ENCODE results near the gene MTFR1L. TPM values are rescaled to one million over a fixed set of nuclear protein-coding genes. Genes with fewer than 3 reads are reported as not detected.

MTFR1L gene
- total and polyA plus RNA-seq, 2 donors: 23.7 to 95.3 TPM

GRCh38 chr1:25861316-25862286 is 41.8 kb downstream of the MTFR1L start:
- no peak overlapping the region for H3K27ac ChIP-seq (ENCODE audit: low read depth)
- H3K4me3 ChIP-seq (ENCODE audit: low read depth, low read length): no peak overlapping the region
- 78% methylated on average over 16 of the region's 16 CpGs for WGBS
- no peaks in the 10 kb centered on the region for H3K4me1 ChIP-seq (ENCODE audit: insufficient read depth)
- no peaks in the 10 kb centered on the region for H3K36me3 ChIP-seq (ENCODE audit: insufficient read depth)
- no peak for DNase-seq (ENCODE audit: extremely low spot score)

DNA sequence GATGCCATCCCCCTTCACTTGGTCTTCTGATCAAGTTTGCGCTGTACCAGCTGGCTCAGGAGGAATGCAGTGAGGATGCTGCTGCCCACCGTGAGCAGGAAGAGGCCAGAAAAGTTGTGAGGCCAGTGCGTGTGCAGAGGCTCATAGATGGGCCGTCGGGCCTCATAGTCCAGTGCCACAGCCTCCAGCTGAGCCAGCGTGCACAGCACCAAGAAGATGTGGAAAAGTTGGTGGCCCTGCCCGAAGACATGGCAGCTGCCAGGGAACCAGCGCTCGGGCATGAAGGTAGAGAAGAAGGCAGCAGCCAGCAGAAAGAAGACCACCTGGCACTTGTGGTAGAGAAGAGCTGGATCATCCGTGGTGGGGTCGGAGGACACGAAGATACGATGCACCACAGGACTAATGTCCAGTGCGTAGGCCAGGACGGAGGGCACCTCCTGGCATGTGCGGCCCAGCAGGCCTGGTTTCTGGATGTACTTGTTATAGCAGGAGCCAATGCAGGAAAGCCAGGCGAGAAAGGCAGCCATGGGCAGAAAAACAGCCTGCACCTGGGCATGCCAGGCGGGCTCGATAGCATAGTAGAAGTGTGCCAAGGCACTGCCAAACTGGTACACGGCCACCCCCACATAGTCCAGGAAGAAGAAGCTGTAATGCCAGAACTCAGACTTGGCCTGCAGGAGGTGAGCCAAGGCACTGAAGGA is 43.2 kb downstream of the MTFR1L start:
- Histone ChIP-seq H3K36me3 (ENCODE audit: insufficient read depth) (no peaks in the 10 kb centered on the region), H3K27ac (ENCODE audit: low read depth) (no peak overlapping the region), H3K4me3 (ENCODE audit: low read depth, low read length) (no peak overlapping the region), H3K4me1 (ENCODE audit: insufficient read depth) (no peaks in the 10 kb centered on the region)
- DNase-seq (ENCODE audit: extremely low spot score): no peak
- WGBS: 92% methylated on average over 20 of the region's 20 CpGs

DNA sequence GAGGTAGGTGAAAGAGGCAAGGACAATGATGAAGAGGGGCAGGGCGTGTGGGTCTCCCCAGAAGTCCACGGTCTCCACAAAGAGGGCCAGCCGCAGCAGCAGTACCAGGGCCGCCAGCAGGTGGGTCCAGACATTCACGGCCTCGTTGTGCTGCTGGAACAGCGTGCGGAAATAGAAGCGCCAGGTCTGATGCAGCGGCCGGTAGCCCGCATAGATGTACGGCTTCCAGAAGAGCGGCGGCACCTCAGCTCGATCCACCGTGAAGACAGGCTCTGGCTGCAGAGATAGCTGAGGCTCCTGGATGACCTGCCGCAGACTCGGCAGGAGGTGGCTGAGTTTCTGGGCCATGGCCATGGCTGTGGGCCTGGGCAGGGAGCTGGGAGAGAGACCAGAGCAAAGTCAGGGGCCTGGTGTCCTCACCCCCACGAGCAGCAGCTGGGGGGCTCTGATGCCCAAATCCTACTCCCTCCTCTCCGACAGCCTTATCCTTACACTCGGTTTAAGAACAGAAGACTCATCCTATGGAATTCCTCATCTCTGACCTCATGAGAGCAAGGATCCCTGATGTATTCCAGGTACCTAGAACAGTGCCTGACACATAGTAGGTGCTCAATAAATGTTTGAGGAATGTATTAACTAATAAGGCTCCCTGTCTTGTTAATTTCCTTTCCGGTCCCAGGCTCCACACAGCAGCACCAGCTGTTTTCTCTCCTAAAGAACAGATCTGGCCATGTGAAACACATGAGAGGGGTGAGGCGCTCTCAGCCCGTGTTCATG is 43.9 kb downstream of the MTFR1L start:
- no peak overlapping the region for H3K4me3 ChIP-seq (ENCODE audit: low read depth, low read length)
- no peaks in the 10 kb centered on the region for H3K36me3 ChIP-seq (ENCODE audit: insufficient read depth)
- 90% methylated on average over 25 of the region's 25 CpGs for WGBS
- DNase-seq (ENCODE audit: extremely low spot score): no peak
- H3K27ac ChIP-seq (ENCODE audit: low read depth): no peak overlapping the region
- no peaks in the 10 kb centered on the region for H3K4me1 ChIP-seq (ENCODE audit: insufficient read depth)

GRCh38 chr1:25864434-25864833 is 44.7 kb downstream of the MTFR1L start:
- DNase-seq (ENCODE audit: extremely low spot score): no peak
- no peaks in the 10 kb centered on the region for H3K36me3 ChIP-seq (ENCODE audit: insufficient read depth)
- no peaks in the 10 kb centered on the region for H3K4me1 ChIP-seq (ENCODE audit: insufficient read depth)
- no peak overlapping the region for H3K27ac ChIP-seq (ENCODE audit: low read depth)
- no peak overlapping the region for H3K4me3 ChIP-seq (ENCODE audit: low read depth, low read length)
- WGBS: 87% methylated on average over 3 of the region's 3 CpGs

GRCh38 chr1:25866288-25866687 is 46.5 kb downstream of the MTFR1L start:
- H3K27ac ChIP-seq (ENCODE audit: low read depth): no peak overlapping the region
- no peaks in the 10 kb centered on the region for H3K36me3 ChIP-seq (ENCODE audit: insufficient read depth)
- no peak overlapping the region for H3K4me3 ChIP-seq (ENCODE audit: low read depth, low read length)
- no peak for DNase-seq (ENCODE audit: extremely low spot score)
- no peaks in the 10 kb centered on the region for H3K4me1 ChIP-seq (ENCODE audit: insufficient read depth)
- 76% methylated on average over 1 of the region's 1 CpG for WGBS

- H3K4me1 ChIP-seq (ENCODE audit: insufficient read depth): no peaks in the 10 kb centered on the region
- no peaks in the 10 kb centered on the region for H3K36me3 ChIP-seq (ENCODE audit: insufficient read depth)
- no peak overlapping the region for H3K27ac ChIP-seq (ENCODE audit: low read depth)
- 69% methylated on average over 9 of the region's 9 CpGs for WGBS
- no peak overlapping the region for H3K4me3 ChIP-seq (ENCODE audit: low read depth, low read length)
- DNase-seq (ENCODE audit: extremely low spot score): no peak
These were observed 47.6 kb downstream of the MTFR1L start for GRCh38 chr1:25867210-25867991.

GRCh38 chr1:25869909-25870606 is 50.3 kb downstream of the MTFR1L start:
- Histone ChIP-seq H3K36me3 (ENCODE audit: insufficient read depth) (no peaks in the 10 kb centered on the region), H3K4me1 (ENCODE audit: insufficient read depth) (no peaks in the 10 kb centered on the region), H3K4me3 (ENCODE audit: low read depth, low read length) (no peak overlapping the region), H3K27ac (ENCODE audit: low read depth) (no peak overlapping the region)
- 79% methylated on average over 6 of the region's 6 CpGs for WGBS
- DNase-seq (ENCODE audit: extremely low spot score): no peak

- H3K4me1 ChIP-seq (ENCODE audit: insufficient read depth): no peaks in the 10 kb centered on the region
- no peak for DNase-seq (ENCODE audit: extremely low spot score)
- no peak overlapping the region for H3K4me3 ChIP-seq (ENCODE audit: low read depth, low read length)
- no peaks in the 10 kb centered on the region for H3K36me3 ChIP-seq (ENCODE audit: insufficient read depth)
- 80% methylated on average over 1 of the region's 1 CpG for WGBS
- no peak overlapping the region for H3K27ac ChIP-seq (ENCODE audit: low read depth)
These were observed 50.9 kb downstream of the MTFR1L start for GRCh38 chr1:25870614-25871013.

- H3K4me3 ChIP-seq (ENCODE audit: low read depth, low read length): no peak overlapping the region
- no peaks in the 10 kb centered on the region for H3K4me1 ChIP-seq (ENCODE audit: insufficient read depth)
- H3K27ac ChIP-seq (ENCODE audit: low read depth): no peak overlapping the region
- 45% methylated on average over 5 of the region's 5 CpGs for WGBS
- DNase-seq (ENCODE audit: extremely low spot score): no peak
- H3K36me3 ChIP-seq (ENCODE audit: insufficient read depth): no peaks in the 10 kb centered on the region
These were observed 51.4 kb downstream of the MTFR1L start for GRCh38 chr1:25871086-25871703.

- H3K4me1 ChIP-seq (ENCODE audit: insufficient read depth): no peaks in the 10 kb centered on the region
- WGBS: 82% methylated on average over 9 of the region's 9 CpGs
- no peak for DNase-seq (ENCODE audit: extremely low spot score)
- H3K27ac ChIP-seq (ENCODE audit: low read depth): no peak overlapping the region
- no peak overlapping the region for H3K4me3 ChIP-seq (ENCODE audit: low read depth, low read length)
- H3K36me3 ChIP-seq (ENCODE audit: insufficient read depth): no peaks in the 10 kb centered on the region
These were observed 52.1 kb downstream of the MTFR1L start for GRCh38 chr1:25871704-25872494.

- Histone ChIP-seq H3K4me1 (ENCODE audit: insufficient read depth) (no peaks in the 10 kb centered on the region), H3K36me3 (ENCODE audit: insufficient read depth) (no peaks in the 10 kb centered on the region), H3K4me3 (ENCODE audit: low read depth, low read length) (no peak overlapping the region), H3K27ac (ENCODE audit: low read depth) (no peak overlapping the region)
- DNase-seq (ENCODE audit: extremely low spot score): no peak
- 72% methylated on average over 2 of the region's 2 CpGs for WGBS
These were observed 53.0 kb downstream of the MTFR1L start for GRCh38 chr1:25872713-25873112.

GRCh38 chr1:25873120-25873519 is 53.4 kb downstream of the MTFR1L start:
- Histone ChIP-seq H3K4me3 (ENCODE audit: low read depth, low read length) (no peak overlapping the region), H3K4me1 (ENCODE audit: insufficient read depth) (no peaks in the 10 kb centered on the region), H3K36me3 (ENCODE audit: insufficient read depth) (no peaks in the 10 kb centered on the region), H3K27ac (ENCODE audit: low read depth) (no peak overlapping the region)
- WGBS: 77% methylated on average over 3 of the region's 3 CpGs
- no peak for DNase-seq (ENCODE audit: extremely low spot score)

Data from urinary bladder (tissue), 4 donors.